Measurements from ENCODE around the gene B9D2. TPM values are rescaled to one million over a fixed set of nuclear protein-coding genes. Genes with fewer than 3 reads are reported as not detected.
A peak's percentile ranks its signal among the peaks of the same experiment; 100 is the strongest.
"Not testable (repeated sequence)": the region's sequence is repeated elsewhere in the genome, so short reads cannot be mapped to it uniquely, and the experiment has no call there.

Gene B9D2
- total and polyA plus RNA-seq, 2 experiments from 2014 or later: 2.7 to 7.4 TPM

- H3K79me2 ChIP-seq (replicated peaks; ENCODE audit: insufficient read depth); ATAC-seq; H3K27ac ChIP-seq (ENCODE audit: low read depth); H3K4me1 ChIP-seq (ENCODE audit: insufficient read depth); H3K4me3 Mint-ChIP-seq; H3K27ac Mint-ChIP-seq; H3K4me2 ChIP-seq; H3K9me3 Mint-ChIP-seq; H3K36me3 ChIP-seq (ENCODE audit: insufficient read depth); H3F3A ChIP-seq (replicated peaks; ENCODE audit: low read depth); H3K9me2 ChIP-seq (ENCODE audit: insufficient read depth); H4K20me1 ChIP-seq (replicated peaks; ENCODE audit: insufficient read depth); DNase-seq (ENCODE audit: low spot score); H3K4me1 Mint-ChIP-seq; H3K4me3 ChIP-seq; H3K36me3 Mint-ChIP-seq (ENCODE audit: low read depth); H2AFZ ChIP-seq: not testable (repeated sequence)
- peaks cover 25% of the 10 kb centered on the region for H3K27me3 ChIP-seq (ENCODE audit: insufficient read depth)
- peaks cover 27% of the 10 kb centered on the region for H3K27me3 Mint-ChIP-seq (ENCODE audit: insufficient read depth, low read depth, poor library complexity)
Observed at GRCh38 chr19:41346916-41347315, 17.0 kb downstream of the B9D2 start.

- H3K9me2 ChIP-seq (ENCODE audit: insufficient read depth): no peaks in the 10 kb centered on the region
- no peaks in the 10 kb centered on the region for H3K79me2 ChIP-seq (replicated peaks; ENCODE audit: insufficient read depth)
- no peaks in the 10 kb centered on the region for H3K4me1 ChIP-seq (ENCODE audit: insufficient read depth)
- Mint-ChIP-seq H3K9me3 (no peaks in the 10 kb centered on the region), H3K4me1 (no peaks in the 10 kb centered on the region), H3K27me3 (ENCODE audit: insufficient read depth, low read depth, poor library complexity) (peaks cover 7% of the 10 kb centered on the region), H3K36me3 (ENCODE audit: low read depth) (peaks cover 2% of the 10 kb centered on the region; the same call in 1 of the 3 replicates), H3K27ac (no peak overlapping the region), H3K4me3 (no peak overlapping the region)
- no peak overlapping the region for H3K4me3 ChIP-seq
- H2AFZ ChIP-seq: no peak overlapping the region
- H3F3A ChIP-seq (replicated peaks; ENCODE audit: low read depth): no peaks in the 10 kb centered on the region
- no peak overlapping the region for H3K4me2 ChIP-seq
- no peak for DNase-seq (ENCODE audit: low spot score)
- no peaks in the 10 kb centered on the region for H3K36me3 ChIP-seq (ENCODE audit: insufficient read depth)
- ATAC-seq: no peak
- TF ChIP-seq ETS1 (IDR thresholded peaks at IDR 0.05): no peak
- TF ChIP-seq POLR2AphosphoS5 (IDR thresholded peaks at IDR 0.05; ENCODE audit: low read depth): no peak
- no peak for TF ChIP-seq ZNF114 (CRISPR knock-in tag; IDR thresholded peaks at IDR 0.05)
- TF ChIP-seq NANOG (IDR thresholded peaks at IDR 0.05; ENCODE audit: borderline replicate concordance): no peak
- no peaks in the 10 kb centered on the region for H4K20me1 ChIP-seq (replicated peaks; ENCODE audit: insufficient read depth)
- no peaks in the 10 kb centered on the region for H3K27me3 ChIP-seq (ENCODE audit: insufficient read depth)
- no peak overlapping the region for H3K27ac ChIP-seq (ENCODE audit: low read depth)
Observed at GRCh38 chr19:41344162-41344561, 19.8 kb downstream of the B9D2 start.

- no peaks in the 10 kb centered on the region for H3K9me2 ChIP-seq (ENCODE audit: insufficient read depth)
- Mint-ChIP-seq H3K36me3 (ENCODE audit: low read depth) (no peaks in the 10 kb centered on the region), H3K27ac (no peak overlapping the region), H3K4me3 (no peak overlapping the region), H3K4me1 (no peaks in the 10 kb centered on the region), H3K27me3 (ENCODE audit: insufficient read depth, low read depth, poor library complexity) (peaks cover 7% of the 10 kb centered on the region), H3K9me3 (no peaks in the 10 kb centered on the region)
- no peak overlapping the region for H3K4me3 ChIP-seq
- H3K36me3 ChIP-seq (ENCODE audit: insufficient read depth): no peaks in the 10 kb centered on the region
- ATAC-seq (peak; percentile 95), DNase-seq (ENCODE audit: low spot score) (peak; percentile 65)
- TF ChIP-seq CTCF (conservative IDR thresholded peaks at IDR 0.05; ENCODE audit: low read depth in 2 of 2) (peak; percentile 41 to 80; a peak in 3 of 4 replicates), ZNF114 (CRISPR knock-in tag; IDR thresholded peaks at IDR 0.05) (no peak)
- no peaks in the 10 kb centered on the region for H3F3A ChIP-seq (replicated peaks; ENCODE audit: low read depth)
- no peak overlapping the region for H3K4me2 ChIP-seq
- no peak overlapping the region for H2AFZ ChIP-seq
- no peaks in the 10 kb centered on the region for H3K4me1 ChIP-seq (ENCODE audit: insufficient read depth)
- H4K20me1 ChIP-seq (replicated peaks; ENCODE audit: insufficient read depth): no peaks in the 10 kb centered on the region
- H3K27me3 ChIP-seq (ENCODE audit: insufficient read depth): no peaks in the 10 kb centered on the region
- H3K27ac ChIP-seq (ENCODE audit: low read depth): no peak overlapping the region
- H3K79me2 ChIP-seq (replicated peaks; ENCODE audit: insufficient read depth): no peaks in the 10 kb centered on the region
Observed at GRCh38 chr19:41341669-41342490, 22.1 kb downstream of the B9D2 start.
